OCI-LY1 (cell line): ENCODE results near the gene RAB36.

Source experiments
- H2AFZ ChIP-seq: fragments of 200-600 bp; sonication (generic), shearing (Covaris generic); 2 replicates; pipeline ENCODE4 v1.6.0; 2014; ENCODE audit warnings: antibody characterized with exemption, mild to moderate bottlenecking, low read length
- H3F3A ChIP-seq: fragments of 200-600 bp; sonication (generic), shearing (Covaris generic); 2 replicates; pipeline ENCODE4 v1.6.0; 2014; ENCODE audit warnings: mild to moderate bottlenecking, antibody characterized with exemption, low read length, moderate library complexity; ENCODE audit not compliant: insufficient read depth
- H3K27ac ChIP-seq: fragments of 200-600 bp; sonication (generic); 2 replicates; pipeline ENCODE4 v1.5.1; 2014; ENCODE audit warnings: low read length, mixed run types, mild to moderate bottlenecking, low read depth; ENCODE audit not compliant: poor library complexity, severe bottlenecking
- H3K27me3 ChIP-seq: fragments of 200-600 bp; sonication (generic); 2 replicates; pipeline ENCODE4 v1.6.0; 2014; ENCODE audit warnings: antibody characterized with exemption, mild to moderate bottlenecking, low read length, moderate library complexity; ENCODE audit not compliant: insufficient read depth
- H3K36me3 ChIP-seq: fragments of 200-600 bp; sonication (generic); 2 replicates; pipeline ENCODE4 v1.6.1; 2014; ENCODE audit warnings: mild to moderate bottlenecking, antibody characterized with exemption, low read length, moderate library complexity, mixed read lengths; ENCODE audit not compliant: insufficient read depth
- H3K4me1 ChIP-seq: fragments of 200-600 bp; sonication (generic); 2 replicates; pipeline ENCODE4 v1.5.1; 2014; ENCODE audit warnings: mild to moderate bottlenecking, low read length, moderate library complexity; ENCODE audit not compliant: insufficient read depth, severe bottlenecking
- H3K4me2 ChIP-seq: fragments of 200-600 bp; sonication (generic), shearing (Covaris generic); 2 replicates; pipeline ENCODE4 v1.6.1; 2014; ENCODE audit warnings: low read length
- H3K4me3 ChIP-seq: fragments of 200-600 bp; sonication (generic); 2 replicates; pipeline ENCODE4 v1.5.1; 2014; ENCODE audit warnings: low read length, low read depth, mild to moderate bottlenecking, mixed read lengths; ENCODE audit not compliant: poor library complexity, severe bottlenecking
- H3K79me2 ChIP-seq: fragments of 200-600 bp; shearing (Covaris generic); 2 replicates; pipeline ENCODE4 v1.6.1; 2016; ENCODE audit warnings: mixed run types, low read length, mixed read lengths; ENCODE audit not compliant: insufficient read depth
- H3K9ac ChIP-seq: fragments of 200-600 bp; sonication (generic), shearing (Covaris generic); 2 replicates; pipeline ENCODE4 v1.6.1; 2014; ENCODE audit warnings: mild to moderate bottlenecking, low read length, mixed read lengths
- H3K9me2 ChIP-seq: fragments of 200-600 bp; sonication (generic), shearing (Covaris generic); 2 replicates; pipeline ENCODE4 v1.6.1; 2014; ENCODE audit warnings: low read depth, mild to moderate bottlenecking, low read length, mixed read lengths
- H3K9me3 ChIP-seq: fragments of 200-600 bp; shearing (Covaris generic); 2 replicates; pipeline ENCODE4 v1.6.1; 2014; ENCODE audit warnings: low read length, mixed read lengths
- H4K20me1 ChIP-seq: fragments of 200-600 bp; sonication (generic), shearing (Covaris generic); 2 replicates; pipeline ENCODE4 v1.6.0; 2016; ENCODE audit warnings: mild to moderate bottlenecking, low read length; ENCODE audit not compliant: insufficient read depth
- CTCF ChIP-seq: fragments of 200-600 bp; sonication (generic), shearing (Covaris generic); IDR thresholded peaks from 2 replicates; pipeline ENCODE4 v1.5.1; 2017; ENCODE audit warnings: mild to moderate bottlenecking, antibody characterized with exemption, low read length, moderate library complexity, mixed read lengths
- EZH2 ChIP-seq: fragments of 200-600 bp; sonication (generic), shearing (Covaris generic); IDR thresholded peaks from 2 replicates; pipeline ENCODE4 v1.8.0; 2017; ENCODE audit warnings: borderline replicate concordance, mixed run types, mild to moderate bottlenecking, antibody characterized with exemption, low read length, moderate library complexity, mixed read lengths

The RAB36 gene

GRCh38 chr22:23105304-23105703, 40.0 kb upstream of the RAB36 start:
- no peaks in the 10 kb centered on the region for H3K9me3 ChIP-seq
- no peak overlapping the region for H3K4me2 ChIP-seq
- no peaks in the 10 kb centered on the region for H3K36me3 ChIP-seq
- no peak overlapping the region for H3K4me3 ChIP-seq
- H3K27ac ChIP-seq = no peak overlapping the region
- no peak overlapping the region for H2AFZ ChIP-seq
- no peaks in the 10 kb centered on the region for H4K20me1 ChIP-seq
- no peaks in the 10 kb centered on the region for H3F3A ChIP-seq
- no peaks in the 10 kb centered on the region for H3K9me2 ChIP-seq
- no peak overlapping the region for H3K9ac ChIP-seq
- H3K4me1 ChIP-seq = no peaks in the 10 kb centered on the region
- H3K79me2 ChIP-seq = no peaks in the 10 kb centered on the region
- TF ChIP-seq CTCF (no peak), EZH2 (no peak)
- no peaks in the 10 kb centered on the region for H3K27me3 ChIP-seq

- Histone ChIP-seq H3K27me3 (no peaks in the 10 kb centered on the region), H3K4me3 (no peak overlapping the region), H3K4me2 (no peak overlapping the region), H4K20me1 (no peaks in the 10 kb centered on the region), H3K9ac (no peak overlapping the region), H3F3A (no peaks in the 10 kb centered on the region), H3K27ac (no peak overlapping the region), H3K9me3 (no peaks in the 10 kb centered on the region), H3K4me1 (no peaks in the 10 kb centered on the region), H3K9me2 (no peaks in the 10 kb centered on the region), H3K79me2 (no peaks in the 10 kb centered on the region), H2AFZ (no peak overlapping the region), H3K36me3 (no peaks in the 10 kb centered on the region)
- TF ChIP-seq EZH2 (no peak), CTCF (no peak)
Measured at GRCh38 chr22:23105919-23106318, 39.4 kb upstream of the RAB36 start.

GRCh38 chr22:23106344-23106743, 38.9 kb upstream of the RAB36 start:
- TF ChIP-seq EZH2 (no peak), CTCF (no peak)
- Histone ChIP-seq H3K36me3 (no peaks in the 10 kb centered on the region), H2AFZ (no peak overlapping the region), H3K9ac (no peak overlapping the region), H3K4me2 (no peak overlapping the region), H3K79me2 (no peaks in the 10 kb centered on the region), H3K4me3 (no peak overlapping the region), H3K27me3 (no peaks in the 10 kb centered on the region), H3K9me3 (no peaks in the 10 kb centered on the region), H3K4me1 (no peaks in the 10 kb centered on the region), H3F3A (no peaks in the 10 kb centered on the region), H3K27ac (no peak overlapping the region), H4K20me1 (no peaks in the 10 kb centered on the region), H3K9me2 (no peaks in the 10 kb centered on the region)
